ENCODE data around the gene TMEM141. TPM values are rescaled to one million over a fixed set of nuclear protein-coding genes. Genes with fewer than 3 reads are reported as not detected.
"Not testable (repeated sequence)": the region's sequence is repeated elsewhere in the genome, so short reads cannot be mapped to it uniquely, and the experiment has no call there.

TMEM141 gene
- total RNA-seq, 2 experiments from 2014 or later, result 39.9 to 43.2 TPM

- ATAC-seq (no peak), DNase-seq (no peak)
- Mint-ChIP-seq H3K4me3 (no peak overlapping the region), H3K9me3 (ENCODE audit: insufficient read depth) (peaks cover 2% of the 10 kb centered on the region), H3K4me1 (ENCODE audit: low read depth) (no peaks in the 10 kb centered on the region), H3K36me3 (ENCODE audit: low read depth) (no peaks in the 10 kb centered on the region), H3K27ac (no peak overlapping the region), H3K27me3 (ENCODE audit: low read depth) (no peaks in the 10 kb centered on the region)
- ChIA-PET CTCF (interaction anchor here (0.6 to 1.5 kb wide), 4 partner anchors 9 to 160 kb away, joined by 3 to 4 read pairs (median 4); no protein-coding TSS in a partner anchor), POLR2A (no interaction called here)
Observed at GRCh38 chr9:136757751-136758140, 33.4 kb upstream of the TMEM141 start.

GRCh38 chr9:136759001-136759400 is 32.1 kb upstream of the TMEM141 start:
- H3K9me3 Mint-ChIP-seq (ENCODE audit: insufficient read depth), result no peaks in the 10 kb centered on the region
- ChIA-PET POLR2A (no interaction called here), CTCF (interaction anchor here (2.2 kb wide), 1 partner anchor 19 kb away, joined by 9 read pairs; no protein-coding TSS in a partner anchor)
- H3K36me3 Mint-ChIP-seq (ENCODE audit: low read depth), result no peaks in the 10 kb centered on the region
- no peak overlapping the region for H3K4me3 Mint-ChIP-seq
- DNase-seq (no peak), ATAC-seq (no peak)
- H3K4me1 Mint-ChIP-seq (ENCODE audit: low read depth), result no peaks in the 10 kb centered on the region
- H3K27ac Mint-ChIP-seq, result no peak overlapping the region
- H3K27me3 Mint-ChIP-seq (ENCODE audit: low read depth), result no peaks in the 10 kb centered on the region

- ChIA-PET POLR2A (no interaction called here), CTCF (interaction anchor here (1.9 to 2.2 kb wide), 2 partner anchors 9 to 18 kb away, joined by 8 to 9 read pairs; no protein-coding TSS in a partner anchor)
- H3K4me1 Mint-ChIP-seq (ENCODE audit: low read depth), result no peaks in the 10 kb centered on the region
- H3K4me3 Mint-ChIP-seq, result no peak overlapping the region
- no peaks in the 10 kb centered on the region for H3K27me3 Mint-ChIP-seq (ENCODE audit: low read depth)
- no peak for ATAC-seq
- H3K27ac Mint-ChIP-seq, result no peak overlapping the region
- no peak for DNase-seq
- no peaks in the 10 kb centered on the region for H3K36me3 Mint-ChIP-seq (ENCODE audit: low read depth)
- no peaks in the 10 kb centered on the region for H3K9me3 Mint-ChIP-seq (ENCODE audit: insufficient read depth)
Observed at GRCh38 chr9:136759436-136760325, 31.5 kb upstream of the TMEM141 start.

GRCh38 chr9:136760424-136760823 is 30.7 kb upstream of the TMEM141 start:
- Mint-ChIP-seq H3K9me3 (ENCODE audit: insufficient read depth) (no peaks in the 10 kb centered on the region), H3K36me3 (ENCODE audit: low read depth) (no peaks in the 10 kb centered on the region), H3K4me1 (ENCODE audit: low read depth) (peaks cover 1% of the 10 kb centered on the region), H3K27ac (no peak overlapping the region), H3K4me3 (no peak overlapping the region), H3K27me3 (ENCODE audit: low read depth) (no peaks in the 10 kb centered on the region)
- CTCF ChIA-PET, result interaction anchor here (0.5 to 2.2 kb wide), 3 partner anchors 9 to 17 kb away, joined by 4 to 9 read pairs (median 8); no protein-coding TSS in a partner anchor
- DNase-seq, result no peak
- ATAC-seq, result no peak
- POLR2A ChIA-PET, result no interaction called here

GRCh38 chr9:136760834-136761544 is 30.2 kb upstream of the TMEM141 start:
- POLR2A ChIA-PET; H3K4me1 Mint-ChIP-seq (ENCODE audit: low read depth); H3K9me3 Mint-ChIP-seq (ENCODE audit: insufficient read depth); H3K27ac Mint-ChIP-seq; H3K4me3 Mint-ChIP-seq; H3K27me3 Mint-ChIP-seq (ENCODE audit: low read depth); H3K36me3 Mint-ChIP-seq (ENCODE audit: low read depth): not testable (repeated sequence)
- DNase-seq (peak; percentile 46), ATAC-seq (peak; percentile 42)
- CTCF ChIA-PET, result interaction anchor here (0.5 to 2.2 kb wide), 3 partner anchors 10 to 17 kb away, joined by 4 to 9 read pairs (median 8); no protein-coding TSS in a partner anchor

GRCh38 chr9:136761545-136761981 is 29.6 kb upstream of the TMEM141 start:
- no peaks in the 10 kb centered on the region for H3K27me3 Mint-ChIP-seq (ENCODE audit: low read depth)
- H3K4me3 Mint-ChIP-seq, result no peak overlapping the region
- ATAC-seq (no peak), DNase-seq (no peak)
- H3K36me3 Mint-ChIP-seq (ENCODE audit: low read depth), result no peaks in the 10 kb centered on the region
- CTCF ChIA-PET, result interaction anchor here (1.9 to 2.2 kb wide), 2 partner anchors 11 to 16 kb away, joined by 8 to 9 read pairs; no protein-coding TSS in a partner anchor
- H3K4me1 Mint-ChIP-seq (ENCODE audit: low read depth), result peaks cover 6% of the 10 kb centered on the region
- H3K9me3 Mint-ChIP-seq (ENCODE audit: insufficient read depth), result no peaks in the 10 kb centered on the region
- no peak overlapping the region for H3K27ac Mint-ChIP-seq
- POLR2A ChIA-PET, result no interaction called here

- ATAC-seq (no peak), DNase-seq (no peak)
- Mint-ChIP-seq H3K36me3 (ENCODE audit: low read depth) (no peaks in the 10 kb centered on the region), H3K27me3 (ENCODE audit: low read depth) (no peaks in the 10 kb centered on the region), H3K27ac (no peak overlapping the region), H3K9me3 (ENCODE audit: insufficient read depth) (no peaks in the 10 kb centered on the region), H3K4me3 (no peak overlapping the region), H3K4me1 (ENCODE audit: low read depth) (peaks cover 11% of the 10 kb centered on the region)
- CTCF ChIA-PET, result no interaction called here
- POLR2A ChIA-PET, result no interaction called here
Observed at GRCh38 chr9:136762221-136762691, 28.9 kb upstream of the TMEM141 start.

- no peaks in the 10 kb centered on the region for H3K9me3 Mint-ChIP-seq (ENCODE audit: insufficient read depth)
- no peak overlapping the region for H3K4me3 Mint-ChIP-seq
- H3K27ac Mint-ChIP-seq, result no peak overlapping the region
- H3K27me3 Mint-ChIP-seq (ENCODE audit: low read depth), result no peaks in the 10 kb centered on the region
- DNase-seq, result peak; percentile 57
- ChIA-PET POLR2A (no interaction called here), CTCF (interaction anchor here (1.0 kb wide), 1 partner anchor 34 kb away, joined by 3 read pairs; no protein-coding TSS in a partner anchor)
- peaks cover 11% of the 10 kb centered on the region for H3K4me1 Mint-ChIP-seq (ENCODE audit: low read depth)
- H3K36me3 Mint-ChIP-seq (ENCODE audit: low read depth), result no peaks in the 10 kb centered on the region
- ATAC-seq, result peak; percentile 50
Observed at GRCh38 chr9:136762915-136763648, 28.1 kb upstream of the TMEM141 start.

- POLR2A ChIA-PET, result interaction anchor here (1.4 kb wide), 1 partner anchor 36 kb away, joined by 5 read pairs; no protein-coding TSS in a partner anchor
- Mint-ChIP-seq H3K4me3 (no peak overlapping the region), H3K27me3 (ENCODE audit: low read depth) (no peaks in the 10 kb centered on the region), H3K27ac (no peak overlapping the region), H3K9me3 (ENCODE audit: insufficient read depth) (no peaks in the 10 kb centered on the region), H3K36me3 (ENCODE audit: low read depth) (no peaks in the 10 kb centered on the region), H3K4me1 (ENCODE audit: low read depth) (peaks cover 11% of the 10 kb centered on the region)
- CTCF ChIA-PET, result interaction anchor here (1.0 kb wide), 1 partner anchor 35 kb away, joined by 3 read pairs; no protein-coding TSS in a partner anchor
- DNase-seq (no peak), ATAC-seq (no peak)
Observed at GRCh38 chr9:136763649-136764035, 27.5 kb upstream of the TMEM141 start.

- no peak for ATAC-seq
- no peak within 1 kb of the TSS for H3K27ac Mint-ChIP-seq
- ChIA-PET CTCF (no interaction called here), POLR2A (interaction anchor here (1.4 kb wide), 1 partner anchor 37 kb away, joined by 5 read pairs; no protein-coding TSS in a partner anchor)
- H3K4me3 Mint-ChIP-seq, result no peak within 1 kb of the TSS
- H3K36me3 Mint-ChIP-seq (ENCODE audit: low read depth), result no peaks in the 10 kb centered on the region
- no peaks in the 10 kb centered on the region for H3K9me3 Mint-ChIP-seq (ENCODE audit: insufficient read depth)
- DNase-seq, result no peak
- peaks cover 11% of the 10 kb centered on the region for H3K4me1 Mint-ChIP-seq (ENCODE audit: low read depth)
- H3K27me3 Mint-ChIP-seq (ENCODE audit: low read depth), result no peaks in the 10 kb centered on the region
Observed at GRCh38 chr9:136764301-136764891, 26.7 kb upstream of the TMEM141 start, which contains the start of gene LCN15. Gene LCN15 (minus strand): TSS chr9:136764518. CDS start chr9:136764488, 30 bp downstream.

GRCh38 chr9:136765041-136765440 is 26.1 kb upstream of the TMEM141 start:
- H3K9me3 Mint-ChIP-seq (ENCODE audit: insufficient read depth), result no peaks in the 10 kb centered on the region
- no peaks in the 10 kb centered on the region for H3K36me3 Mint-ChIP-seq (ENCODE audit: low read depth)
- H3K27me3 Mint-ChIP-seq (ENCODE audit: low read depth), result no peaks in the 10 kb centered on the region
- H3K4me1 Mint-ChIP-seq (ENCODE audit: low read depth), result peaks cover 11% of the 10 kb centered on the region
- H3K4me3 Mint-ChIP-seq, result no peak overlapping the region
- POLR2A ChIA-PET, result interaction anchor here (1.4 kb wide), 1 partner anchor 37 kb away, joined by 5 read pairs; no protein-coding TSS in a partner anchor
- no peak overlapping the region for H3K27ac Mint-ChIP-seq
- no peak for ATAC-seq
- CTCF ChIA-PET, result no interaction called here
- DNase-seq, result no peak

Measured in activated CD8-positive, alpha-beta T cell treated with anti-CD3 and anti-CD28 coated beads, Interleukin-2, amount 10 ng/mL, durations not matched to agents 7 days and 5 days (primary cell).